HEK293T (cell line): Measurements from ENCODE around the gene GREM1.

ENCODE experiments used
- ELF4 ChIP-seq: fragments of 450-650 bp; IDR thresholded peaks from 2 replicates; pipeline ENCODE4 v1.6.1; 2017; ENCODE audit warnings: antibody characterized with exemption
- HDGF ChIP-seq: fragments of 450-650 bp; IDR thresholded peaks from 2 replicates; pipeline ENCODE4 v1.6.1; 2017; ENCODE audit warnings: antibody characterized with exemption, borderline replicate concordance

DNA sequence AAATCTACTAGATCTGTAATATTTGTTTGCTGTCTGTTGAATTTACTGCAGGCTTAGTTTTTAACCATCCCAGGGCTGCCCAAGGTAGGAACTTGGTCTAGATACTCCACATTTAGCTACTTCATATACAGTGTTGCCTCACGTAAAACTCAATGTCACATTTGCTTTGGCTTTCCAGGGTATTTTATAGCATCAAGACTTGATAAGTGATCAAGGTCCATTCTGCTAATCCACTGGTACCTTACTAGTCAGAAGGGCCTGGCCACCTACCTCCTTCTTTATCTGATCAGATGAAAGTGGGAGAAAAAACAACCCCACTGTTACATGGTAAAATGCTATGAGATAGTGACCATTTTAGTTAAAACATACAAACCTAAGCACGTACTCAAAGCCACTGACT is 25.5 kb upstream of the GREM1 start:
- TF ChIP-seq ELF4 (no peak), HDGF (no peak)
